Esophagus squamous epithelium (tissue), 5 donors: ENCODE data around the gene PHACTR2. TPM values are rescaled to one million over a fixed set of nuclear protein-coding genes. Genes with fewer than 3 reads are reported as not detected.

Source experiments
- DNase-seq: peaks from one replicate; lab custom pipeline; 2025; lab: John Stamatoyannopoulos, UW
- H3K27ac ChIP-seq, 4 donors: fragments of 200-600 bp; sonication (generic); one replicate each; pipeline ENCODE4 v1.5.1; 2016 to 2019; ENCODE audit warnings: mild to moderate bottlenecking in 1 of 4
- H3K27me3 ChIP-seq, 4 donors: fragments of 200-600 bp; sonication (generic); 1 replicate in 3 of 4; 2 replicates in 1 of 4; pipeline versions ENCODE4 v1.5.1 to v1.6.0; 2017 to 2021; ENCODE audit warnings: antibody characterized with exemption in 1 of 4
- H3K36me3 ChIP-seq, 3 donors: fragments of 200-600 bp; sonication (generic); one replicate each; pipeline ENCODE4 v1.5.1; 2016 to 2019
- H3K4me1 ChIP-seq, 3 donors: fragments of 200-600 bp; sonication (generic); one replicate each; pipeline ENCODE4 v1.5.1; 2017 to 2019
- H3K4me3 ChIP-seq, 4 donors: fragments of 200-600 bp; sonication (generic); 1 replicate in 3 of 4; 2 replicates in 1 of 4; pipeline ENCODE4 v1.5.1; 2016 to 2019; ENCODE audit warnings: mild to moderate bottlenecking in 2 of 4, moderate library complexity in 1 of 4
- H3K9me3 ChIP-seq, 3 donors: fragments of 200-600 bp; sonication (generic); one replicate each; pipeline ENCODE4 v1.5.1; 2016 to 2019
- CTCF ChIP-seq, 6 experiments: fragments of 450-650 bp in 4 of 6; fragments of 200-600 bp in 2 of 6; sonication (generic) in 2 of 6; IDR thresholded peaks; one replicate each; pipeline ENCODE4 v1.5.1; 2016 to 2019; ENCODE audit warnings: antibody characterized with exemption in 6 of 6, mild to moderate bottlenecking in 4 of 6, moderate library complexity in 4 of 6
- POLR2A ChIP-seq, 4 donors: fragments of 450-650 bp; IDR thresholded peaks; one replicate each; pipeline ENCODE4 v1.6.1; 2017; ENCODE audit warnings: antibody characterized with exemption in 4 of 4, mild to moderate bottlenecking in 4 of 4, moderate library complexity in 3 of 4
- WGBS, 2 donors: methylation state at CpG; one replicate each; pipeline ENCODE4 v1.1.5; 2018; 5-methylcytosine and 5-hydroxymethylcytosine counted together
- intact Hi-C: fragments of 100-400 bp; cut with DNase I; formaldehyde crosslinking; loops from one replicate; pipeline ENCODE4 v1.15.0; 2022
- total RNA-seq, 4 donors: library from RNA; depleted of rRNA; stranded (reverse); fragments of >200 nt; gene quantifications; one replicate each; pipeline ENCODE4 v1.1.0, GENCODE V29; 2016
- donor health status: DM: yes; HTN: yes; CAD: no.

The PHACTR2 gene
- total RNA-seq, 4 donors from 2014 or later: 25.1 to 76.9 (median 45.1) TPM

DNA sequence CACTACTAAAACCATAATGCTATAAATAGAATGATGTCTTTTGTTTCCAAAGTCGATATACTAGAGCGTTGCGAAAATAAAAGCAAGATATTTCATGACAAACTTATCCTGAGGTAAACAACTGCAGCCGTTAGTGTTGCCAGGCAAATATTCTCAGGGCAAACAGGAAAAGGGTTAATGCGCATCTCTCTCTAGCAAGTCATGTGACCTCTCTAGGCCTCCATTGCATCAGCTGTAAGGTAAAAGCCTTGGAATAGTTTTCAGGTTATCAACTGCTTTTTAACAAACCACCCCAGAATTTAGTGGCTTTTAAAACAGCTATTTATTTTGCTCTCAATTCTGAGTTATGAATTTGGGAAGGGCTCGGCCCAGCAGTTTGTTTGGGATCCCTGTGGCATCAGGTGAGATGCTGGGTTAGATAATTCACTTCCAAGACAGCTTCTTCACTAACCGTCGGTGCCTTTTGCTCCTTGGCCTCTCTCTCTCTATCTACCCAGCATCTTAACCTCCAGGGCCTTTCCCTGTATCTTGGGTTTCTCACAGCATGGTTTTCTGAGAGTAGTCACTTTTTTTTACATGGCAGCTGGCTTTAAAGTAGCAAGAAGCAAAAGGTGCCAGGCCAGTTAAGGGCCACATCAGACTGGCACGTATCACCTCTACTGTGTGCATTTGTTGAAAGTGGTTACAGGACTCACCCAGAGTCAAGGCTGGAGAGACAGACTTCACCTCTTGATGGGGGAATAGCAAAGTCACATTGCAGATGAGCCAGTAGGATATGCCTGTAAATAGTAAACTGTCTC is 126.2 kb downstream of the PHACTR2 start:
- intact Hi-C loops: no loop called here
- H3K27ac ChIP-seq: no peak overlapping the region
- no peak overlapping the region for H3K4me3 ChIP-seq
- H3K4me1 ChIP-seq: no peaks in the 10 kb centered on the region
- H3K36me3 ChIP-seq: peaks cover 0 to 50% (median 4%) of the 10 kb centered on the region in 3 donors
- TF ChIP-seq POLR2A (IDR thresholded peaks at IDR 0.05) (no peak), CTCF (IDR thresholded peaks at IDR 0.05) (no peak)
- H3K27me3 ChIP-seq: no peaks in the 10 kb centered on the region
- no peak for DNase-seq
- WGBS, 2 donors: 82 to 87% methylated on average over 9 of the region's 9 CpGs
- peaks cover 0 to 4% (median 0%) of the 10 kb centered on the region in 3 donors for H3K9me3 ChIP-seq

DNA sequence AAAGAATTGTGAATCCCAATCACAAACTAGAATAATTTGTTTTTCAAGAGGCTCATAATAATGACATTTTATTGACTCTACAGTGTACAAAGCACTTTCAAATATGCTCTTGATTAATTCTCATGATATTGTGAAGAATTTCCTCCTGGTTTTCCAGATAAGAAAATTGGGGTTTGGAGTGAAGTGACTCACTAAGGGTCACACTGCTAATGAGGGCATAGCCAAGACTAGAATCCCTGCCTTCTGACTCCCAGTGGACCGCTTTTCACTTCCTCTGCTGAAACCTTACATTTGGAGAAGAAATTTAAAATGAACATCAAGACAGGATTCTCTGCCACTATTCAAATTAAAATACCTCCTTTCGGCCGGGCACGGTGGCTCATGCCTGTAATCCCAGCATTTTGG is 127.1 kb downstream of the PHACTR2 start:
- no peak for TF ChIP-seq POLR2A (IDR thresholded peaks at IDR 0.05)
- no peak for TF ChIP-seq CTCF (IDR thresholded peaks at IDR 0.05)
- WGBS, 2 donors: 100% methylated on average over 1 of the region's 4 CpGs
- intact Hi-C loops: no loop called here
- Histone ChIP-seq H3K9me3 (no peaks in the 10 kb centered on the region), H3K27me3 (no peaks in the 10 kb centered on the region), H3K4me1 (no peaks in the 10 kb centered on the region), H3K27ac (no peak overlapping the region), H3K4me3 (no peak overlapping the region), H3K36me3 (peaks cover 0 to 49% (median 4%) of the 10 kb centered on the region in 3 donors)
- no peak for DNase-seq

DNA sequence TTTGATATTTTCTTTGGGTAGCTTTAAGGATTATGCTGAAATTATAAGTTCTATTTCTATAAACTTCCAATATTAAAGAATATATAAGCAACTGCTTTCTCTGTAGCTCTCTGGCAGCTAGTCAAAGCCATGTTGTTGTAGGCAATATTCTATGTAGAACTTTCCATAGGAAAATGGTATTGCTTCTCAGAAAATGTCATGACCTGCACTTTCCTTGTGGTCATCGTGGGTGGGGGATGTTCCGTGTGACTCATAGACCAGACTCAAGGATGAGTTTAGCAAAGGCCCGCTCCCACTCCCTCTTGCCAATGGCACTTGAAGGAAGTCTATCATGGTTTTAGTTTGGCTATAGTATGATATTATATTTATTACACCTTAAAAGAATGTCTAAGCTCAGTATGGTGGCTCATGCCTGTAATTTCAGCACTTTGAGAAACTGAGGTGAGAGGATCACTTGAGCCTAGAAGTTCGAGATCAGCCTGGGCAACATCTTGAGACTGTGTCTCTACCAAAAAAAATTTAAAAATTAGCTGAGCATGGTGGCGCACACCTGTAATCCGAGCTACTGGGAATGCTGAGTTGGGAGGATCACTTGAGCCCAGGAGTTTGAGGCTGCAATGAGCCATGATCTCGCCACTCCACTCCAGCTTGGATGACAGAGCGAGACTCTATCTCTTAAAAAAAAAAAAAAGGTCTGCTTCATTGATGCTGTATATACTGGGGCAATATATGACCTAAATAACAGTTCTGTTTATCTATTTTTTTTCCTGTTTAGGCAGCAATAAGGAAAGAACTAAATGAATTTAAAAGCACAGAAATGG is 128.7 kb downstream of the PHACTR2 start:
- H3K27me3 ChIP-seq: no peaks in the 10 kb centered on the region
- TF ChIP-seq CTCF (IDR thresholded peaks at IDR 0.05) (no peak), POLR2A (IDR thresholded peaks at IDR 0.05) (no peak)
- DNase-seq: peak; percentile 0
- peaks cover 0 to 36% (median 4%) of the 10 kb centered on the region in 3 donors for H3K36me3 ChIP-seq
- 81 to 83% methylated on average over 8 of the region's 8 CpGs for WGBS, 2 donors
- H3K9me3 ChIP-seq: no peaks in the 10 kb centered on the region
- no peaks in the 10 kb centered on the region for H3K4me1 ChIP-seq
- no peak overlapping the region for H3K4me3 ChIP-seq
- intact Hi-C loops: no loop called here
- no peak overlapping the region for H3K27ac ChIP-seq

DNA sequence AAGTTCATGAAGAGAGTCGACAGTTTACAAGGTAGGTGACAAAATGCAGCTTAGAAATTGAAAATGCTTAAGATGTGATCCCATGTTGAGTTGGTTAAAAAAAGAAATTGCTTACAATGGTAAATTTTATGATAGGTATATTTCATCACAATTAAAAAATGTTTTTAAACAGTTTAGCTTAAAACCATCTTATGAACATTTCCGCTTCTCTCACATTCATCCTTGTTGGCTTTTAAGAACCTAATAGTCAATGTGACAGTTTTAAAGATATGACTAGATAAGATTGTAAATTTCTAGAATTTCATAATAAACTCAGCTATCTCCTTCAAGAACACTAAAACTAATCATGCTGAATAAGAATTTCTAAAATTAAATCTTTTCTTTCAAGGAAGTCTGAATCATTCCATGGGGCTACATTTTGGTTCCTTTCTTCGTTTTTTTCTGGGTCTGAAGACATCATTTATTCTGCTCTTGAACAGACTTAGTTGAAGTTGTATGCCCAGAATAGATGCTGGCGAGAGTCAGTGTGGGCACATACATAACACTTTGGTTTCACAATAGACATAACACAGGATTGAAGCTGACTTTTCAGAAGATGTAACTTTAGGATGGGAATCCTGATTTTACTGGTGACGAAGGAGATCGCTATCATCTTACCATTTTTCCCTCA is 129.5 kb downstream of the PHACTR2 start:
- Histone ChIP-seq H3K4me3 (no peak overlapping the region), H3K36me3 (peaks cover 0 to 36% (median 0%) of the 10 kb centered on the region in 3 donors), H3K27me3 (no peaks in the 10 kb centered on the region), H3K4me1 (no peaks in the 10 kb centered on the region), H3K9me3 (no peaks in the 10 kb centered on the region), H3K27ac (no peak overlapping the region)
- TF ChIP-seq CTCF (IDR thresholded peaks at IDR 0.05) (no peak), POLR2A (IDR thresholded peaks at IDR 0.05) (no peak)
- 83 to 89% methylated on average over 6 of the region's 6 CpGs for WGBS, 2 donors
- DNase-seq: no peak
- intact Hi-C loops: no loop called here
